Stimulated activated naive CD4-positive, alpha-beta T cell treated with Interleukin-2 at 50 U/mL for 16 hours (primary cell): ENCODE measurements around the gene TMEM150C.

Experiments
- DNase-seq: peaks from one replicate; lab custom pipeline; 2025; lab: John Stamatoyannopoulos, UW

Gene TMEM150C

GRCh38 chr4:82561786-82562563 is at the start of gene TMEM150C:
TSS of gene TMEM150C (minus strand) at chr4:82561988. CDS start at chr4:82504657, 57,331 bp downstream.
- no peak for DNase-seq

GRCh38 chr4:82611527-82611926 is 49.7 kb upstream of the TMEM150C start:
- no peak for DNase-seq

- no peak for DNase-seq
Observed at GRCh38 chr4:82610041-82610440, 48.3 kb upstream of the TMEM150C start.

GRCh38 chr4:82606622-82607021 is 44.8 kb upstream of the TMEM150C start:
- DNase-seq: no peak

- no peak for DNase-seq
Observed at GRCh38 chr4:82604522-82604921, 42.7 kb upstream of the TMEM150C start.

- no peak for DNase-seq
Observed at GRCh38 chr4:82601242-82602015, 39.6 kb upstream of the TMEM150C start.

- DNase-seq: no peak
Observed at GRCh38 chr4:82599336-82599735, 37.5 kb upstream of the TMEM150C start.

GRCh38 chr4:82594456-82594855 is 32.7 kb upstream of the TMEM150C start:
- no peak for DNase-seq

GRCh38 chr4:82593411-82593810 is 31.6 kb upstream of the TMEM150C start:
- no peak for DNase-seq

GRCh38 chr4:82592639-82593038 is 30.9 kb upstream of the TMEM150C start:
- DNase-seq: no peak

- DNase-seq: no peak
Observed at GRCh38 chr4:82591592-82591991, 29.8 kb upstream of the TMEM150C start.

- no peak for DNase-seq
Observed at GRCh38 chr4:82589756-82590155, 28.0 kb upstream of the TMEM150C start.

- no peak for DNase-seq
Observed at GRCh38 chr4:82588771-82589270, 27.0 kb upstream of the TMEM150C start.

GRCh38 chr4:82587826-82588540 is 26.2 kb upstream of the TMEM150C start:
- DNase-seq: no peak

GRCh38 chr4:82585690-82586435 is 24.1 kb upstream of the TMEM150C start:
- DNase-seq: no peak

- no peak for DNase-seq
Observed at GRCh38 chr4:82584931-82585330, 23.1 kb upstream of the TMEM150C start.

- DNase-seq: no peak
Observed at GRCh38 chr4:82583897-82584587, 22.3 kb upstream of the TMEM150C start.

- no peak for DNase-seq
Observed at GRCh38 chr4:82579932-82580331, 18.1 kb upstream of the TMEM150C start.

GRCh38 chr4:82578935-82579334 is 17.1 kb upstream of the TMEM150C start:
- DNase-seq: no peak

- DNase-seq: no peak
Observed at GRCh38 chr4:82577451-82577850, 15.7 kb upstream of the TMEM150C start.

GRCh38 chr4:82569727-82570126 is 7.9 kb upstream of the TMEM150C start:
- DNase-seq: no peak
